GM18498 (cell line): ENCODE results near the gene ABCD4.
A peak's percentile ranks its signal among the peaks of the same experiment; 100 is the strongest.

ENCODE experiments used
- ATAC-seq: cut with Tn5 transposase; IDR thresholded peaks from one replicate; pipeline ENCODE4 v1.9.1; 2021; ENCODE audit warnings: mild to moderate bottlenecking, moderate library complexity; ENCODE audit not compliant: unreplicated experiment

Gene ABCD4

GRCh38 chr14:74260525-74261233 is 42.1 kb downstream of the ABCD4 start:
- no peak for ATAC-seq

GRCh38 chr14:74259513-74259912 is 43.2 kb downstream of the ABCD4 start:
- no peak for ATAC-seq

- no peak for ATAC-seq
These were observed 44.0 kb downstream of the ABCD4 start for GRCh38 chr14:74258764-74259035.

- ATAC-seq = no peak
These were observed 44.6 kb downstream of the ABCD4 start for GRCh38 chr14:74257941-74258763.

GRCh38 chr14:74257078-74257940 is 45.4 kb downstream of the ABCD4 start:
- ATAC-seq = peak; percentile 72

GRCh38 chr14:74255281-74255680 is 47.5 kb downstream of the ABCD4 start:
- no peak for ATAC-seq

GRCh38 chr14:74249433-74250375 is 53.0 kb downstream of the ABCD4 start:
- no peak for ATAC-seq

GRCh38 chr14:74248017-74248416 is 54.7 kb downstream of the ABCD4 start:
- ATAC-seq = no peak

- ATAC-seq = no peak
These were observed 56.2 kb downstream of the ABCD4 start for GRCh38 chr14:74246542-74246941.

- no peak for ATAC-seq
These were observed 57.4 kb downstream of the ABCD4 start for GRCh38 chr14:74245292-74245691.

GRCh38 chr14:74244115-74244514 is 58.6 kb downstream of the ABCD4 start:
- no peak for ATAC-seq

GRCh38 chr14:74243051-74243450 is 59.7 kb downstream of the ABCD4 start:
- no peak for ATAC-seq

- no peak for ATAC-seq
These were observed 60.0 kb downstream of the ABCD4 start for GRCh38 chr14:74242780-74243042.

GRCh38 chr14:74242021-74242779 is 60.5 kb downstream of the ABCD4 start:
- ATAC-seq = no peak

GRCh38 chr14:74241652-74242017 is 61.1 kb downstream of the ABCD4 start:
- no peak for ATAC-seq

- ATAC-seq = no peak
These were observed 61.7 kb downstream of the ABCD4 start for GRCh38 chr14:74240794-74241651.

- ATAC-seq = no peak
These were observed 62.6 kb downstream of the ABCD4 start for GRCh38 chr14:74239848-74240793.
